Testis (tissue), 2 donors: ENCODE measurements around the gene ALOX5AP.

ENCODE experiments used
- POLR2A ChIP-seq: fragments of 450-650 bp; IDR thresholded peaks from one replicate; pipeline ENCODE4 v1.6.1; 2017; ENCODE audit warnings: antibody characterized with exemption, mild to moderate bottlenecking, moderate library complexity
- TF ChIP-seq, protein P1 (sequence below), 3 experiments: fragments of 450-650 bp in 2 of 3; fragments of 200-600 bp in 1 of 3; sonication (generic) in 1 of 3; IDR thresholded peaks; one replicate each; pipeline ENCODE4 v1.5.1; 2016 to 2019; ENCODE audit warnings: antibody characterized with exemption in 3 of 3, mild to moderate bottlenecking in 2 of 3, moderate library complexity in 1 of 3

DNA sequence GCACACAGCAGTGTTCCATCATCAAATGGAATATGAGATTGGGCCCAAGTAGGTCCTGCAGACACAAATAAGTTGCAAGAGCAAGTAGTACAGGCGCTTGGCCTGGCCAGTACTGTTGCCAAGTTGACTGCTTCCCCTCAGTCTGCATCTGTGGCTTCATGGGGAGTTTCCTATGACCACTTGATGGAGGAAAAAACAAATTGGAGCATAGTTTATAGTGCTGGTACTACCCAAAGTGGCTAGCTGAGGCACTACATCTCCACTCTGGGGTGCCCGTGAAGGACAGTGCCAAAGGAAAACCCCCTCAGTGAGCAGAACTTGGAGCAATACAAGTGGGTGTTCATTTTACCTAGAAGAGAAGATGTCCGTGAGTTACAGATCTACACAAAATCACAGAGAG lies 10.6 kb upstream of the ALOX5AP start:
- TF ChIP-seq, protein P1, sequence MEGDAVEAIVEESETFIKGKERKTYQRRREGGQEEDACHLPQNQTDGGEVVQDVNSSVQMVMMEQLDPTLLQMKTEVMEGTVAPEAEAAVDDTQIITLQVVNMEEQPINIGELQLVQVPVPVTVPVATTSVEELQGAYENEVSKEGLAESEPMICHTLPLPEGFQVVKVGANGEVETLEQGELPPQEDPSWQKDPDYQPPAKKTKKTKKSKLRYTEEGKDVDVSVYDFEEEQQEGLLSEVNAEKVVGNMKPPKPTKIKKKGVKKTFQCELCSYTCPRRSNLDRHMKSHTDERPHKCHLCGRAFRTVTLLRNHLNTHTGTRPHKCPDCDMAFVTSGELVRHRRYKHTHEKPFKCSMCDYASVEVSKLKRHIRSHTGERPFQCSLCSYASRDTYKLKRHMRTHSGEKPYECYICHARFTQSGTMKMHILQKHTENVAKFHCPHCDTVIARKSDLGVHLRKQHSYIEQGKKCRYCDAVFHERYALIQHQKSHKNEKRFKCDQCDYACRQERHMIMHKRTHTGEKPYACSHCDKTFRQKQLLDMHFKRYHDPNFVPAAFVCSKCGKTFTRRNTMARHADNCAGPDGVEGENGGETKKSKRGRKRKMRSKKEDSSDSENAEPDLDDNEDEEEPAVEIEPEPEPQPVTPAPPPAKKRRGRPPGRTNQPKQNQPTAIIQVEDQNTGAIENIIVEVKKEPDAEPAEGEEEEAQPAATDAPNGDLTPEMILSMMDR (IDR thresholded peaks at IDR 0.05): no peak
- TF ChIP-seq POLR2A: no peak
